ENCODE data around the gene NCOA7.

GRCh38 chr6:125753937-125754259, 36.9 kb upstream of the NCOA7 start:
- no peak for TF ChIP-seq POLR2A (IDR thresholded peaks at IDR 0.05)
- TF ChIP-seq, protein P1, sequence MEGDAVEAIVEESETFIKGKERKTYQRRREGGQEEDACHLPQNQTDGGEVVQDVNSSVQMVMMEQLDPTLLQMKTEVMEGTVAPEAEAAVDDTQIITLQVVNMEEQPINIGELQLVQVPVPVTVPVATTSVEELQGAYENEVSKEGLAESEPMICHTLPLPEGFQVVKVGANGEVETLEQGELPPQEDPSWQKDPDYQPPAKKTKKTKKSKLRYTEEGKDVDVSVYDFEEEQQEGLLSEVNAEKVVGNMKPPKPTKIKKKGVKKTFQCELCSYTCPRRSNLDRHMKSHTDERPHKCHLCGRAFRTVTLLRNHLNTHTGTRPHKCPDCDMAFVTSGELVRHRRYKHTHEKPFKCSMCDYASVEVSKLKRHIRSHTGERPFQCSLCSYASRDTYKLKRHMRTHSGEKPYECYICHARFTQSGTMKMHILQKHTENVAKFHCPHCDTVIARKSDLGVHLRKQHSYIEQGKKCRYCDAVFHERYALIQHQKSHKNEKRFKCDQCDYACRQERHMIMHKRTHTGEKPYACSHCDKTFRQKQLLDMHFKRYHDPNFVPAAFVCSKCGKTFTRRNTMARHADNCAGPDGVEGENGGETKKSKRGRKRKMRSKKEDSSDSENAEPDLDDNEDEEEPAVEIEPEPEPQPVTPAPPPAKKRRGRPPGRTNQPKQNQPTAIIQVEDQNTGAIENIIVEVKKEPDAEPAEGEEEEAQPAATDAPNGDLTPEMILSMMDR (IDR thresholded peaks at IDR 0.05) = peak in 1 of 12 donors; percentile 14

Data from heart left ventricle (tissue), 13 donors.